Body of pancreas (tissue), 4 donors: ENCODE data around the gene TMEM94. TPM values are rescaled to one million over a fixed set of nuclear protein-coding genes. Genes with fewer than 3 reads are reported as not detected.
A peak's percentile ranks its signal among the peaks of the same experiment; 100 is the strongest.
"Not testable (repeated sequence)": the region's sequence is repeated elsewhere in the genome, so short reads cannot be mapped to it uniquely, and the experiment has no call there.

Experiments used
- ATAC-seq: fragments of 150-250 bp; one replicate; pipeline ENCODE4 v1.9.1; 2016
- DNase-seq, 4 donors: peaks; one replicate each; pipeline ENCODE4 v3.0.0-alpha.2; 2019
- H3K27ac ChIP-seq, 4 donors: fragments of 200-600 bp; sonication (generic); 1 replicate in 3 of 4; 2 replicates in 1 of 4; pipeline versions ENCODE4 v1.5.1 to v1.6.1; 2016 to 2019; ENCODE audit warnings: mild to moderate bottlenecking in 1 of 4, mixed read lengths in 1 of 4, moderate library complexity in 1 of 4
- H3K27me3 ChIP-seq, 2 donors: fragments of 200-600 bp; sonication (generic); one replicate each; pipeline ENCODE4 v1.6.0; 2016; ENCODE audit warnings: mild to moderate bottlenecking in 1 of 2
- H3K36me3 ChIP-seq, 2 donors: fragments of 200-600 bp; sonication (generic); replicated peaks in 1 of 2; 2 replicates each; pipeline ENCODE4 v1.5.1; 2016; ENCODE audit warnings: low read depth in 2 of 2; ENCODE audit not compliant: insufficient read depth in 1 of 2
- H3K4me1 ChIP-seq: fragments of 200-600 bp; sonication (generic); one replicate; pipeline ENCODE4 v1.6.0; 2016
- H3K4me3 ChIP-seq, 2 donors: fragments of 200-600 bp; sonication (generic); 1 replicate in 1 of 2; 2 replicates in 1 of 2; pipeline ENCODE4 v1.5.1; 2016 to 2019
- H3K9me3 ChIP-seq, 3 donors: fragments of 200-600 bp; sonication (generic); 1 replicate in 2 of 3; 2 replicates in 1 of 3; pipeline ENCODE4 v1.5.1; 2016
- CTCF ChIP-seq, 7 experiments: fragments of 450-650 bp in 4 of 7; fragments of 200-600 bp in 3 of 7; sonication (generic) in 3 of 7; IDR thresholded peaks; one replicate each; pipeline ENCODE4 v1.5.1; 2016 to 2019; ENCODE audit warnings: antibody characterized with exemption in 7 of 7
- POLR2A ChIP-seq, 3 donors: fragments of 450-650 bp; IDR thresholded peaks; one replicate each; pipeline ENCODE4 v1.6.1; 2016; ENCODE audit warnings: antibody characterized with exemption in 3 of 3, mild to moderate bottlenecking in 2 of 3
- WGBS, 2 donors: methylation state at CpG; one replicate each; pipeline ENCODE4 v1.1.5; 2017; 5-methylcytosine and 5-hydroxymethylcytosine counted together
- intact Hi-C: fragments of 100-400 bp; cut with DNase I; formaldehyde crosslinking; loops from one replicate; pipeline ENCODE4 v1.15.1; 2023
- total RNA-seq, 2 donors: library from RNA; depleted of rRNA; stranded (reverse); fragments of >200 nt; gene quantifications; one replicate each; pipeline ENCODE4 v1.1.0, GENCODE V29; 2016

Gene TMEM94
- total RNA-seq, 2 donors from 2014 or later: 27.2 to 145 TPM

- intact Hi-C loops: no loop called here
- 71 to 78% methylated on average over 17 of the region's 17 CpGs for WGBS, 2 donors
Observed at GRCh38 chr17:75447951-75448856, 8.2 kb upstream of the TMEM94 start.

GRCh38 chr17:75450270-75450669 is 6.2 kb upstream of the TMEM94 start:
- WGBS, 2 donors: 79 to 82% methylated on average over 4 of the region's 4 CpGs
- no peaks in the 10 kb centered on the region for H3K4me1 ChIP-seq
- ATAC-seq (no peak), DNase-seq (no peak)
- H3K36me3 ChIP-seq: no peaks in the 10 kb centered on the region
- no peak overlapping the region for H3K4me3 ChIP-seq
- no peak overlapping the region for H3K27ac ChIP-seq
- H3K9me3 ChIP-seq: no peaks in the 10 kb centered on the region
- intact Hi-C loops: no loop called here
- H3K27me3 ChIP-seq: no peaks in the 10 kb centered on the region
- no peak for TF ChIP-seq POLR2A (IDR thresholded peaks at IDR 0.05)
- no peak for TF ChIP-seq CTCF (IDR thresholded peaks at IDR 0.05)

More at GRCh38 chr17:75447951-75448856, 8.2 kb upstream of the TMEM94 start:
- no peaks in the 10 kb centered on the region for H3K4me1 ChIP-seq
- H3K9me3 ChIP-seq: no peaks in the 10 kb centered on the region
- TF ChIP-seq CTCF (IDR thresholded peaks at IDR 0.05): no peak
- TF ChIP-seq POLR2A (IDR thresholded peaks at IDR 0.05): no peak
- no peaks in the 10 kb centered on the region for H3K36me3 ChIP-seq
- no peaks in the 10 kb centered on the region for H3K27me3 ChIP-seq
- ATAC-seq (no peak), DNase-seq (no peak)
- no peak overlapping the region for H3K27ac ChIP-seq
- no peak overlapping the region for H3K4me3 ChIP-seq

DNA sequence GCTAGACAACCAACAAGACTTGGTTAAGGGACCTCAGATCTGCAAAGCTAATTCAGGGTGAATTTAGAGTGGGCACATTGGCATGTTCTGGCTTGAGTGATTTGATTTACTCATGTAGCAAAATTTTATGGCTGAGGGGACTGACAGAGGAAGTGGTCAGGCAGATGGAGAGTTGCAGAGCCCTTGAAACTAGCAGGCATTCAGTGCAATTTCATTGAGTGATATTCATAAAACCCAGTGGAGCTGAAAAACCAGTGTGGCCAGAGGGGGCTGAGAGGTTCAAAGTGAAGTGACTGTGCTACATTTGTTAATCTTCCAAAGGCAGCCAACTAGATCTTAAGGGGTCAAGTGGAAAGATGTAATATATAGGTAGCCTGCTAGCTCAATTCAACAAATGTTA is 2.2 kb upstream of the TMEM94 start:
- no peak for DNase-seq

GRCh38 chr17:75454672-75455071 is 1.8 kb upstream of the TMEM94 start:
- peaks cover 10% of the 10 kb centered on the region for H3K4me1 ChIP-seq
- DNase-seq, H3K27ac ChIP-seq, H3K27me3 ChIP-seq, H3K9me3 ChIP-seq, intact Hi-C loops, H3K4me3 ChIP-seq, H3K36me3 ChIP-seq, ATAC-seq: not testable (repeated sequence)
- 89 to 100% methylated on average over 3 of the region's 3 CpGs for WGBS, 2 donors

More for the DNA sequence above, 2.2 kb upstream of the TMEM94 start:
- H3K4me1 ChIP-seq: peaks cover 10% of the 10 kb centered on the region
- no peak overlapping the region for H3K27ac ChIP-seq
- H3K9me3 ChIP-seq: no peaks in the 10 kb centered on the region
- no peak overlapping the region for H3K4me3 ChIP-seq
- no peaks in the 10 kb centered on the region for H3K36me3 ChIP-seq
- H3K27me3 ChIP-seq: no peaks in the 10 kb centered on the region
- TF ChIP-seq CTCF (IDR thresholded peaks at IDR 0.05): no peak
- TF ChIP-seq POLR2A (IDR thresholded peaks at IDR 0.05): no peak
- intact Hi-C loops: no loop called here
- ATAC-seq: no peak

DNA sequence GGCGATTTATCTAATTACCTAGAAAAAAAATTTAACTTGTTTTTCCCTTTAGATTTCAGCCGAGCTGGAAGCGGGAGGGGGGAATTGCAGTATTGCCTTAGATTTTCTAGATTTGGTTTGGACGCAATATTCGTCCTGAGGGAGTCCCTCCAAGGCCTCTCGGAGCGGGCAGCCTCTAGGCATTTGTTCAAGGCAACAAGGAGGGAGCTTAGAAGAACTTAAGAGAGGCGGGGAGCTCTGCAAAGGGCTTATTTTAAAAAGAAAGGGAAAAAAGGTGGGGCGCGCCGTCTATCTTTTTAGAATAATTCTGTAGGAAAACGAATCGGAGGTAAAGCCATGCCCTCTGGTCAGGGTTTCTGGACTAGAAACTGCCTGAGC is 407 bp upstream of the TMEM94 start:
- DNase-seq (peak in 1 of 4 donors; percentile 21), ATAC-seq (peak; percentile 37)
- peak overlapping the region; percentile 55 to 72 for H3K4me3 ChIP-seq
- H3K27ac ChIP-seq: peak overlapping the region; percentile 41 to 90 (median 68)
- WGBS, 2 donors: 0 to 1% methylated on average over 13 of the region's 13 CpGs
- no peaks in the 10 kb centered on the region for H3K9me3 ChIP-seq
- TF ChIP-seq CTCF (IDR thresholded peaks at IDR 0.05) (no peak), POLR2A (IDR thresholded peaks at IDR 0.05) (no peak)
- intact Hi-C loops: no loop called here
- H3K4me1 ChIP-seq: peaks cover 10% of the 10 kb centered on the region
- H3K36me3 ChIP-seq: no peaks in the 10 kb centered on the region
- no peaks in the 10 kb centered on the region for H3K27me3 ChIP-seq
